Sciatic nerve (tissue), 1 donor: ENCODE data around the gene HOXA1. TPM values are rescaled to one million over a fixed set of nuclear protein-coding genes. Genes with fewer than 3 reads are reported as not detected.

Experiments
- total RNA-seq: library from RNA; stranded (reverse); fragmentation: NEBNext Ultra II Directional; extraction: Animal tissue kit (Norgen Biotek cat#: 25700); gene quantifications from one replicate; pipeline ENCODE4 v1.2.1, GENCODE V29; 2021
- donor health status: DM: no; HTN: no; CAD: no.

Gene HOXA1
- total RNA-seq, 1 donor from 2014 or later: 0.98 TPM

Other genes with a start within 250 kb of the HOXA1 start
- gene SKAP2, start 231.4 kb downstream of the HOXA1 start, total RNA-seq: 53.3 TPM
- 3.9 TPM for gene HOXA2, start 6.7 kb upstream of the HOXA1 start, total RNA-seq
- 10.0 TPM for gene HOXA4, start 34.8 kb upstream of the HOXA1 start, total RNA-seq
- gene HOXA5, start 47.7 kb upstream of the HOXA1 start, total RNA-seq: 20.1 TPM
- gene HOXA6, start 51.8 kb upstream of the HOXA1 start, total RNA-seq: 15.8 TPM
- 20.9 TPM for gene HOXA3, start 56.6 kb upstream of the HOXA1 start, total RNA-seq
- 6.2 TPM for gene HOXA7, start 60.7 kb upstream of the HOXA1 start, total RNA-seq
- 7.1 TPM for gene HOXA9, start 69.5 kb upstream of the HOXA1 start, total RNA-seq
- gene HOXA10, start 78.3 kb upstream of the HOXA1 start, total RNA-seq: 11.2 TPM
- 1.3 TPM for gene HOXA11, start 89.2 kb upstream of the HOXA1 start, total RNA-seq
- gene HOXA13, start 104.1 kb upstream of the HOXA1 start, total RNA-seq: 0.18 TPM
- gene EVX1, start 146.8 kb upstream of the HOXA1 start, total RNA-seq: not detected